Ovary (tissue), 9 donors: ENCODE measurements around the gene MED15. TPM values are rescaled to one million over a fixed set of nuclear protein-coding genes. Genes with fewer than 3 reads are reported as not detected.
"Not testable (repeated sequence)": the region's sequence is repeated elsewhere in the genome, so short reads cannot be mapped to it uniquely, and the experiment has no call there.

Experiments used
- DNase-seq, 5 donors: peaks; one replicate each; pipeline ENCODE4 v3.0.0-alpha.2; 2019 to 2020
- H3K27ac ChIP-seq, 2 donors: fragments of 200-600 bp; one replicate each; pipeline versions ENCODE4 v1.5.1 to v1.8.0; 2019 to 2022
- H3K27me3 ChIP-seq: fragments of 200-600 bp; one replicate; pipeline ENCODE4 v1.8.0; 2022
- H3K36me3 ChIP-seq: fragments of 200-600 bp; sonication (generic); one replicate; pipeline ENCODE4 v1.5.1; 2019
- H3K4me1 ChIP-seq: one replicate; pipeline ENCODE4 v1.8.1; 2013; ENCODE audit warnings: mild to moderate bottlenecking, moderate library complexity; ENCODE audit not compliant: insufficient read depth
- H3K4me3 ChIP-seq: fragments of 200-600 bp; sonication (generic); one replicate; pipeline ENCODE4 v1.5.1; 2017
- H3K9me3 ChIP-seq, 2 donors: fragments of 200-600 bp in 1 of 2; sonication (generic) in 1 of 2; one replicate each; pipeline versions ENCODE4 v1.5.1 to v1.8.1; 2013 to 2019; ENCODE audit warnings: mild to moderate bottlenecking in 1 of 2, moderate library complexity in 1 of 2
- EP300 ChIP-seq: sonication (generic); formaldehyde crosslinking; IDR thresholded peaks from one replicate; pipeline ENCODE4 v1.6.1; 2017; ENCODE audit warnings: antibody characterized with exemption
- POLR2A ChIP-seq: fragments of 450-650 bp; IDR thresholded peaks from one replicate; pipeline ENCODE4 v1.6.1; 2017; ENCODE audit warnings: antibody characterized with exemption, mild to moderate bottlenecking, moderate library complexity
- WGBS, 3 donors: extraction: QIAGEN DNeasy Blood & Tissue Kit in 1 of 3; methylation state at CpG; one replicate each; pipeline versions ENCODE4 v1.1.5 to v1.1.7; 2013 to 2017; 5-methylcytosine and 5-hydroxymethylcytosine counted together
- intact Hi-C, 4 donors: fragments of 100-400 bp; cut with DNase I; formaldehyde crosslinking; loops; one replicate each; pipeline versions ENCODE4 v1.11.0 to v1.15.1; 2022 to 2023
- polyA plus RNA-seq, 2 donors: library from polyadenylated mRNA; stranded (reverse); fragments of 200-250 nt in 1 of 2; fragments of 350-450 nt in 1 of 2; fragmentation: Illumina TruSeq in 1 of 2; extraction: RNeasy Lipid Tissue Mini Kit (QIAGEN cat#74804) in 1 of 2; gene quantifications; one replicate each; pipeline ENCODE4 v1.2.3, GENCODE V29; 2013 to 2014
- total RNA-seq, 7 donors: library from RNA; depleted of rRNA in 2 of 7; stranded (reverse); fragments of >200 nt in 2 of 7; fragmentation: NEBNext Ultra II Directional in 3 of 7; extraction: Animal tissue kit (Norgen Biotek cat#: 25700) in 3 of 7; gene quantifications; one replicate each; pipeline versions ENCODE4 v1.1.0 to v1.2.4, GENCODE V29; 2016 to 2023
- TF ChIP-seq, protein P1 (sequence below), 3 donors: fragments of 450-650 bp in 2 of 3; fragments of 200-600 bp in 1 of 3; IDR thresholded peaks; one replicate each; pipeline versions ENCODE4 v1.5.1 to v1.8.0; 2016 to 2022; ENCODE audit warnings: antibody characterized with exemption in 3 of 3, mild to moderate bottlenecking in 1 of 3
- donor health status: DM: no; HTN: no; CAD: no; lungs with moderate emphysema.
- donor health status: DM: no; HTN: no; CAD: no.
- donor health status: Bipolar disorder and iron deficiency.
- donor health status: DM: yes; HTN: yes; CAD: no.
- donor health status: DM: no; HTN: no; CAD: no.
- donor health status: DM: yes; HTN: yes; CAD: no.

The MED15 gene
- total and polyA plus RNA-seq, 9 donors = 21.9 to 79.3 (median 68.3) TPM

DNA sequence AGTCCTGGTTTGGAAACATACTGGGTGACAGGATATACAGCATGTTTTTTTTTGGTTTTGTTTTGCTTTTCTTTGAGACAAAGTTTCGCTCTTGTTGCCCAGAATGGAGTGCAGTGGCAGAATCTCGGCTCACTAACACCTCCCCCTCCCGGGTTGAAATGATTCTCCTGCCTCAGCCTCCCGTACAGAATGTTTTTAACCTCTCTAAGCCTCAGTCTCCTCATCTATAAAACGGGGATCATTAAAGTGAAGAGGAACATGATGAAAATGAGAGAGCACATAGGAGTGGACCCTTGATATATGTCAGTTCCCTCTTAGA is 41.7 kb upstream of the MED15 start:
- 69 to 72% (median 69%) methylated on average over 5 of the region's 5 CpGs for WGBS, 3 donors
- Histone ChIP-seq H3K27me3 (no peaks in the 10 kb centered on the region), H3K27ac (no peak overlapping the region), H3K4me3 (no peak overlapping the region), H3K4me1 (peaks cover 6% of the 10 kb centered on the region), H3K36me3 (no peaks in the 10 kb centered on the region), H3K9me3 (no peaks in the 10 kb centered on the region)
- TF ChIP-seq POLR2A (no peak), EP300 (no peak)
- TF ChIP-seq, protein P1, sequence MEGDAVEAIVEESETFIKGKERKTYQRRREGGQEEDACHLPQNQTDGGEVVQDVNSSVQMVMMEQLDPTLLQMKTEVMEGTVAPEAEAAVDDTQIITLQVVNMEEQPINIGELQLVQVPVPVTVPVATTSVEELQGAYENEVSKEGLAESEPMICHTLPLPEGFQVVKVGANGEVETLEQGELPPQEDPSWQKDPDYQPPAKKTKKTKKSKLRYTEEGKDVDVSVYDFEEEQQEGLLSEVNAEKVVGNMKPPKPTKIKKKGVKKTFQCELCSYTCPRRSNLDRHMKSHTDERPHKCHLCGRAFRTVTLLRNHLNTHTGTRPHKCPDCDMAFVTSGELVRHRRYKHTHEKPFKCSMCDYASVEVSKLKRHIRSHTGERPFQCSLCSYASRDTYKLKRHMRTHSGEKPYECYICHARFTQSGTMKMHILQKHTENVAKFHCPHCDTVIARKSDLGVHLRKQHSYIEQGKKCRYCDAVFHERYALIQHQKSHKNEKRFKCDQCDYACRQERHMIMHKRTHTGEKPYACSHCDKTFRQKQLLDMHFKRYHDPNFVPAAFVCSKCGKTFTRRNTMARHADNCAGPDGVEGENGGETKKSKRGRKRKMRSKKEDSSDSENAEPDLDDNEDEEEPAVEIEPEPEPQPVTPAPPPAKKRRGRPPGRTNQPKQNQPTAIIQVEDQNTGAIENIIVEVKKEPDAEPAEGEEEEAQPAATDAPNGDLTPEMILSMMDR (IDR thresholded peaks at IDR 0.05) = no peak
- intact Hi-C loops = no loop called here
- no peak for DNase-seq

DNA sequence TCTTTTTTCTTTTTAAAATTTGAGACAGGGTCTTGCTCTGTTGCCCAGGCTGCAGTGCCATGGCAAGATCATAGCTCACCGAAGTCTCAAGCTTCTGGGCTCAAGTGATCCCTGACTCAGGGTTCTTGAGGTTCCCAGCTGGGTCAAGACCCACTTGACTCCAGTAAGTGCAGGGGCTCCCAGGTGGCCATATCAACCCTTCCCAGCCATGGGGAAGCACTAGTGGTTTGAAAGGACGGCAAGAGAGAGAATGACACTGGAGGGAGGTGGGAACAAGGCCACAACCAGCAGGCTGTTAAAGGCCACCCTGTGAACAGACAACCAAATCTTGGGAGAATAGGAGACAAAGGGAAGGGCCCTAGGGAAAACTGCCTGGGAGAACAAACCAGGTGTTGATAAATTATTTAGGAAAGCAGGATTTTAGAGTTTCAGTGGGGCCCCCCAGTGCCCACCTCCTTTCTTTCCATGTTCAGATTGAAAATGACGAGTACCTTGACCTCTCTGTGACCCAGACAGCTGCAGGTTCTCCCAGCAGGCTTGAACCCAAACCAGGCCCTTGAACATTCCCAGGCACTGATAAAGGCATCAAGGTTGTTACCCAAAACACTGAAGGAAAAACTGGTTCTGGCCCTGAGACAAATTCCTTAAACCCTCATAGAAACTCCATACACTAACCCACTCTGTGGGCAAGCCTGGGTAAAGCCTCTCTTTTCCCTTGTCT is 40.6 kb upstream of the MED15 start:
- TF ChIP-seq POLR2A (no peak), EP300 (no peak)
- TF ChIP-seq, protein P1 (IDR thresholded peaks at IDR 0.05) = no peak
- Histone ChIP-seq H3K4me3 (no peak overlapping the region), H3K27me3 (no peaks in the 10 kb centered on the region), H3K9me3 (no peaks in the 10 kb centered on the region), H3K4me1 (peaks cover 6% of the 10 kb centered on the region), H3K27ac (peak overlapping the region in 1 of 2 donors; percentile 10), H3K36me3 (no peaks in the 10 kb centered on the region)
- intact Hi-C loops = no loop called here
- WGBS, 3 donors = 45 to 62% (median 54%) methylated on average over 3 of the region's 3 CpGs
- no peak for DNase-seq

DNA sequence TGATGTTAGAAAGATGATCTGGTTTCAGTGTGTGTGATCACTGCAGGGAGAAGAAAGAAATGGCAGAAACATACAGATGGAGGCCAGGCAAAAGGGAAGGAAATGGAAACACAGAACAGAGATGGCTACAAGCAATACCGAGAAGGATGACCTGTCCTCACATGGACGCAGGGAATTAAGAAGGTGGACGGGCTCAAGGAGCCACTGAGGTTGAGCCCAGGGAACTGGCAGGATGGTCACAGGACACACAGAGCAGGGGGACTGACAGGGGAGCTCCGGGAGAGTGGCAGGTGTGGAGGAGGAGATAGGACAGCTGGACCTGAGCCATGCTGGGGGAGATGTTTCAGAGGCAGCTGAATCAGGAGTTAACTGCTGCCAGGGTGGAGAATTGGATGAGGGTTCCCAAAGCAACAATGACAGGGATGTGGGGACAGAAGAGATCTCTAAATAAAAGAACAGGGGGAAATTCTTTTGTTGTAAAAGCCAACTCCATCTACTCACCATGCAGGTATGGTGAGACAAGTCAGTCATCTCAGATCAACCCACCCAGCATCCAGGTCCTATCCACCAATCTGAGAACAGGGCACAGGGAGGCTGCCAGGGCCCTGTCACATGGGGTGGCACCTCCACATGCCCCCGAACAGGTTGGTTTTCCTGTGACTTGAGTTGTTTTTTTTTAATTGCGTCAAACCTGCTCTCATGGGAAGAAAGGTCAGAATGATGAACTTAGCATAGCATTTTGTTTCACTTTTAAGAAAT is 38.1 kb upstream of the MED15 start:
- Histone ChIP-seq H3K27me3 (no peaks in the 10 kb centered on the region), H3K27ac (no peak overlapping the region), H3K36me3 (no peaks in the 10 kb centered on the region), H3K9me3 (no peaks in the 10 kb centered on the region), H3K4me1 (peaks cover 6% of the 10 kb centered on the region), H3K4me3 (no peak overlapping the region)
- no peak for DNase-seq
- TF ChIP-seq, protein P1 (IDR thresholded peaks at IDR 0.05) = no peak
- TF ChIP-seq EP300 = no peak
- WGBS, 3 donors = 66 to 75% (median 69%) methylated on average over 6 of the region's 6 CpGs
- intact Hi-C loops = no loop called here

DNA sequence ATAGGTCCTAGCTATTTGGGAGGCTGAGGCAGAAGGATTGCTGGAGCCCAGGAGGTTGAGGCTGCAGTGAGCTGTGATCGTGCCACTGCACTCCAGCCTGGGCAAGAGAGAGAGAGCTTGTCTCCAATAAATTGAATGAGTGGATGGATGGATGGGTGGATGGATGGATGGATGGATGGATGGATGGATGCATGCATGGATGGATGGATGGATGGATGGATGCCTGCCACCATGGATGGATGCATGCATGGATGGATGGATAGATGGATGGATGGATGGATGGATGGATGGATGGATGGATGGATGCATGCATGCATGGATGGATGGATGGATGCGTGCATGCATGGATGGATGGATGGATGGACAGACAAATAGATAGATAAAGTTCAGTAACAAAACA is 36.9 kb upstream of the MED15 start:
- H3K36me3 ChIP-seq, intact Hi-C loops, DNase-seq, H3K27ac ChIP-seq, H3K9me3 ChIP-seq, H3K4me1 ChIP-seq, H3K27me3 ChIP-seq, H3K4me3 ChIP-seq: not testable (repeated sequence)
- WGBS, 3 donors = 95 to 98% (median 96%) methylated on average over 2 of the region's 2 CpGs
